Measurements from ENCODE around the gene ARHGEF4. TPM values are rescaled to one million over a fixed set of nuclear protein-coding genes. Genes with fewer than 3 reads are reported as not detected.
A peak's percentile ranks its signal among the peaks of the same experiment; 100 is the strongest.

ARHGEF4 gene
- total RNA-seq, 1 experiment from 2014 or later, result 21.8 TPM

DNA sequence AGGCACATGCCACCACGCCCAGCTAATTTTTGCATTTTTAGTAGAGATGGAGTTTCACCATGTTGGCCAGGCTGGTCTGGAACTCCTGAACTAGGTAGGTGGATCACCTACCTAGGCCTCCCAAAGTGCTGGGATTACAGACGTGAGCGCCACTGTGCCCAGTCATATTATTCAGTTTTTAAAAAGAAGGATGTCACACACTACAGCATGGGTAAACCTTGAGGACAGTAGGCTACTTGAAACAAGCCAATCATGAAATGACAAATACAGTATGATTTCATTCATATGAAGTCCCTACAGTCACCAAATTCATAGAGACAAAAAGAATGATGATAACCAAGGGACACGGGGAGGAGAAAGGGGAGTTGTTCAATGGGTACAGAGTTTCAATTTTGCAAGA lies 31.1 kb upstream of the ARHGEF4 start:
- no peak for TF ChIP-seq ETV6 (CRISPR knock-in tag; IDR thresholded peaks at IDR 0.05)
- no peak for TF ChIP-seq JUN (CRISPR knock-in tag; IDR thresholded peaks at IDR 0.05)
- TF ChIP-seq GRHL2 (CRISPR knock-in tag; IDR thresholded peaks at IDR 0.05; ENCODE audit: insufficient replicate concordance, severe bottlenecking), result no peak
- TF ChIP-seq GTF2I (CRISPR knock-in tag; conservative IDR thresholded peaks at IDR 0.05), result no peak
- TF ChIP-seq FOXP4 (CRISPR knock-in tag; IDR thresholded peaks at IDR 0.05), result no peak
- TF ChIP-seq MXD4 (CRISPR knock-in tag; IDR thresholded peaks at IDR 0.05; ENCODE audit: borderline replicate concordance), result no peak
- no peak for TF ChIP-seq IRF2 (CRISPR knock-in tag; IDR thresholded peaks at IDR 0.05; ENCODE audit: borderline replicate concordance, low read depth)
- TF ChIP-seq EMX1 (CRISPR knock-in tag; IDR thresholded peaks at IDR 0.05), result no peak
- TF ChIP-seq, protein P1, sequence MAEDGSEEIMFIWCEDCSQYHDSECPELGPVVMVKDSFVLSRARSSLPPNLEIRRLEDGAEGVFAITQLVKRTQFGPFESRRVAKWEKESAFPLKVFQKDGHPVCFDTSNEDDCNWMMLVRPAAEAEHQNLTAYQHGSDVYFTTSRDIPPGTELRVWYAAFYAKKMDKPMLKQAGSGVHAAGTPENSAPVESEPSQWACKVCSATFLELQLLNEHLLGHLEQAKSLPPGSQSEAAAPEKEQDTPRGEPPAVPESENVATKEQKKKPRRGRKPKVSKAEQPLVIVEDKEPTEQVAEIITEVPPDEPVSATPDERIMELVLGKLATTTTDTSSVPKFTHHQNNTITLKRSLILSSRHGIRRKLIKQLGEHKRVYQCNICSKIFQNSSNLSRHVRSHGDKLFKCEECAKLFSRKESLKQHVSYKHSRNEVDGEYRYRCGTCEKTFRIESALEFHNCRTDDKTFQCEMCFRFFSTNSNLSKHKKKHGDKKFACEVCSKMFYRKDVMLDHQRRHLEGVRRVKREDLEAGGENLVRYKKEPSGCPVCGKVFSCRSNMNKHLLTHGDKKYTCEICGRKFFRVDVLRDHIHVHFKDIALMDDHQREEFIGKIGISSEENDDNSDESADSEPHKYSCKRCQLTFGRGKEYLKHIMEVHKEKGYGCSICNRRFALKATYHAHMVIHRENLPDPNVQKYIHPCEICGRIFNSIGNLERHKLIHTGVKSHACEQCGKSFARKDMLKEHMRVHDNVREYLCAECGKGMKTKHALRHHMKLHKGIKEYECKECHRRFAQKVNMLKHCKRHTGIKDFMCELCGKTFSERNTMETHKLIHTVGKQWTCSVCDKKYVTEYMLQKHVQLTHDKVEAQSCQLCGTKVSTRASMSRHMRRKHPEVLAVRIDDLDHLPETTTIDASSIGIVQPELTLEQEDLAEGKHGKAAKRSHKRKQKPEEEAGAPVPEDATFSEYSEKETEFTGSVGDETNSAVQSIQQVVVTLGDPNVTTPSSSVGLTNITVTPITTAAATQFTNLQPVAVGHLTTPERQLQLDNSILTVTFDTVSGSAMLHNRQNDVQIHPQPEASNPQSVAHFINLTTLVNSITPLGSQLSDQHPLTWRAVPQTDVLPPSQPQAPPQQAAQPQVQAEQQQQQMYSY (CRISPR knock-in tag; IDR thresholded peaks at IDR 0.05), result no peak
- TF ChIP-seq, protein P2, sequence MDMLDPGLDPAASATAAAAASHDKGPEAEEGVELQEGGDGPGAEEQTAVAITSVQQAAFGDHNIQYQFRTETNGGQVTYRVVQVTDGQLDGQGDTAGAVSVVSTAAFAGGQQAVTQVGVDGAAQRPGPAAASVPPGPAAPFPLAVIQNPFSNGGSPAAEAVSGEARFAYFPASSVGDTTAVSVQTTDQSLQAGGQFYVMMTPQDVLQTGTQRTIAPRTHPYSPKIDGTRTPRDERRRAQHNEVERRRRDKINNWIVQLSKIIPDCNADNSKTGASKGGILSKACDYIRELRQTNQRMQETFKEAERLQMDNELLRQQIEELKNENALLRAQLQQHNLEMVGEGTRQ (CRISPR knock-in tag; IDR thresholded peaks at IDR 0.05), result no peak
- TF ChIP-seq OVOL2 (CRISPR knock-in tag; IDR thresholded peaks at IDR 0.05; ENCODE audit: borderline replicate concordance), result no peak
- TF ChIP-seq HMGA2 (CRISPR knock-in tag; IDR thresholded peaks at IDR 0.05), result no peak
- Mint-ChIP-seq H3K9me3 (0 out of 2 replicates have a peak, but pooled peaks cover 7% of the 10 kb centered on the region), H3K4me3 (no peak overlapping the region), H3K27ac (no peak overlapping the region), H3K36me3 (no peaks in the 10 kb centered on the region), H3K27me3 (ENCODE audit: low read depth) (peaks cover 4% of the 10 kb centered on the region; the same call in 1 of the 2 replicates), H3K4me1 (peaks cover 3% of the 10 kb centered on the region)
- DNase-seq (ENCODE audit: low spot score), result no peak
- no peak for ATAC-seq
- ChIA-PET CTCF (no interaction called here), POLR2A (no interaction called here)

DNA sequence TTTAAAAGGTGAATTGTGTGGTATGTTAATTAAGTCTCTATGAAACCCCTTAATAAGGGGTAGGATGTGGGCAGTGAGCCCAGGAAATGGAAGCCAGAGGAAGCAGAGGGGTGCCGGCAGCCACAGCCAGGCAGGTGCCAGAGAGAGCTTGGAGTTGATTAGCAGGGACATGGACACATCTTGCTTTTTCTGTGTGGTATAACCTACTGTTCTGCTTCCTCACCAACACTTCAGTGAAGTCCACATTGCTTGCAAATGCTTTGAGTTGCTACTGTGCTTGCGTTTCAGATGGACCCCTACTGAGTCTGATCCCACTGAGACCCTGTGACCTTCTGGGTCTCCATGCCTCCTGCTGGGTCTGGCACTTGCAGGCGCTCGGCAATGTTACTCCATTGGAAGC lies 30.3 kb upstream of the ARHGEF4 start:
- peaks cover 3% of the 10 kb centered on the region for H3K4me1 Mint-ChIP-seq
- ChIA-PET POLR2A (no interaction called here), CTCF (interaction anchor here (0.8 kb wide), 1 partner anchor 8 kb away, joined by 6 read pairs; no protein-coding TSS in a partner anchor)
- DNase-seq (ENCODE audit: low spot score) (no peak), ATAC-seq (no peak)
- H3K27me3 Mint-ChIP-seq (ENCODE audit: low read depth), result peaks cover 4% of the 10 kb centered on the region; the same call in 1 of the 2 replicates
- 0 out of 2 replicates have a peak, but pooled peaks cover 7% of the 10 kb centered on the region for H3K9me3 Mint-ChIP-seq
- H3K27ac Mint-ChIP-seq, result no peak overlapping the region
- no peak overlapping the region for H3K4me3 Mint-ChIP-seq
- TF ChIP-seq CBFB (CRISPR knock-in tag; IDR thresholded peaks at IDR 0.05; ENCODE audit: low read depth) (no peak), SP1 (CRISPR knock-in tag; conservative IDR thresholded peaks at IDR 0.05) (no peak), MYBL2 (CRISPR knock-in tag; IDR thresholded peaks at IDR 0.05) (no peak), ZBTB21 (CRISPR knock-in tag; IDR thresholded peaks at IDR 0.05; ENCODE audit: borderline replicate concordance) (no peak), SOX15 (CRISPR knock-in tag; IDR thresholded peaks at IDR 0.05) (no peak), ZSCAN18 (CRISPR knock-in tag; IDR thresholded peaks at IDR 0.05) (no peak), ZNF423 (CRISPR knock-in tag; IDR thresholded peaks at IDR 0.05) (0 out of 2 replicates have a peak, but pooled peaks have one; percentile 31)
- TF ChIP-seq, protein P3, sequence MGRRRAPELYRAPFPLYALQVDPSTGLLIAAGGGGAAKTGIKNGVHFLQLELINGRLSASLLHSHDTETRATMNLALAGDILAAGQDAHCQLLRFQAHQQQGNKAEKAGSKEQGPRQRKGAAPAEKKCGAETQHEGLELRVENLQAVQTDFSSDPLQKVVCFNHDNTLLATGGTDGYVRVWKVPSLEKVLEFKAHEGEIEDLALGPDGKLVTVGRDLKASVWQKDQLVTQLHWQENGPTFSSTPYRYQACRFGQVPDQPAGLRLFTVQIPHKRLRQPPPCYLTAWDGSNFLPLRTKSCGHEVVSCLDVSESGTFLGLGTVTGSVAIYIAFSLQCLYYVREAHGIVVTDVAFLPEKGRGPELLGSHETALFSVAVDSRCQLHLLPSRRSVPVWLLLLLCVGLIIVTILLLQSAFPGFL (CRISPR knock-in tag; IDR thresholded peaks at IDR 0.05; ENCODE audit: borderline replicate concordance), result no peak
- H3K36me3 Mint-ChIP-seq, result no peaks in the 10 kb centered on the region
